ENCODE data around the gene IDH3G.
A peak's percentile ranks its signal among the peaks of the same experiment; 100 is the strongest.

IDH3G gene

DNA sequence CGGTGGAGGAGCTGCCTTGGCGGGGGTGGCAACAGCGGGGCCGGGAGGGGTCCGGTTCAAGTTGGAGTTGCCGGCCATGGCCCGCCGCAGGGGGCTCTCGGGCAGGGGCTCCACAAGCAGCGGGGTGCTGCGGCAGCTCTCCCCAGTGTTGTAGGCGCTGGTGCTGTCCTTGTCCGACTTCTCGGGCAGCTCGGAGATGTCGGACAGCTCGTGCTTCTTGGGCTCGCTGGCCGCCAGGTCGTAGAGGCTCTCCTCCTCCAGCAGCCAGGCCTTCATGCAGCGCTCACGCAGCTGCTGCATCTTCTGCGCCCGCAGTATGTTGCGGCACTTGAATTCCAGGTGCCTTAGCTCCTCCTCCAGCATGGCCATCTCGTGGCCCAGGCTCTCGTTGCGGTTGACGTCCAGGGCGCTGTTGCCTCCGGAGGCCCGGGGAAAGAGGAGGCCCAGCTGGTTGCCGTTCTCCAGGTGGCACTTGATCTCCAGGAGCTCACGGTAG is 10.0 kb upstream of the IDH3G start:
- Mint-ChIP-seq H3K27ac (no peak overlapping the region), H3K27me3 (peaks cover 0 to 3% of the 10 kb centered on the region in 2 donors), H3K4me1 (no peaks in the 10 kb centered on the region), H3K9me3 (no peaks in the 10 kb centered on the region), H3K36me3 (no peaks in the 10 kb centered on the region), H3K4me3 (no peak overlapping the region)
- no peak for DNase-seq
- no peak for ATAC-seq (replicated peaks)

- Mint-ChIP-seq H3K27me3 (no peaks in the 10 kb centered on the region), H3K27ac (no peak overlapping the region), H3K4me1 (no peaks in the 10 kb centered on the region), H3K9me3 (no peaks in the 10 kb centered on the region), H3K36me3 (peaks cover 3 to 5% of the 10 kb centered on the region in 2 donors), H3K4me3 (no peak overlapping the region)
- DNase-seq, result no peak
- ATAC-seq (replicated peaks), result no peak
Measured at GRCh38 chrX:153803211-153804099, 9.3 kb upstream of the IDH3G start.

- Mint-ChIP-seq H3K4me3 (no peak overlapping the region), H3K36me3 (peaks cover 9 to 11% of the 10 kb centered on the region in 2 donors), H3K9me3 (no peaks in the 10 kb centered on the region), H3K27me3 (no peaks in the 10 kb centered on the region), H3K27ac (no peak overlapping the region), H3K4me1 (no peaks in the 10 kb centered on the region)
- no peak for DNase-seq
- ATAC-seq (replicated peaks), result no peak
Measured at GRCh38 chrX:153802513-153803045, 8.4 kb upstream of the IDH3G start.

- ATAC-seq (replicated peaks) (no peak), DNase-seq (no peak)
- H3K9me3 Mint-ChIP-seq, result no peaks in the 10 kb centered on the region
- peaks cover 0 to 2% of the 10 kb centered on the region in 2 donors for H3K4me1 Mint-ChIP-seq
- H3K36me3 Mint-ChIP-seq, result peaks cover 11 to 13% of the 10 kb centered on the region in 2 donors
- H3K27ac Mint-ChIP-seq, result no peak overlapping the region
- no peak overlapping the region for H3K4me3 Mint-ChIP-seq
- H3K27me3 Mint-ChIP-seq, result no peaks in the 10 kb centered on the region
Measured at GRCh38 chrX:153801669-153802068, 7.5 kb upstream of the IDH3G start.

- Mint-ChIP-seq H3K9me3 (no peaks in the 10 kb centered on the region), H3K36me3 (peaks cover 17 to 20% of the 10 kb centered on the region in 2 donors), H3K4me3 (no peak overlapping the region), H3K27ac (no peak overlapping the region), H3K4me1 (peaks cover 5 to 11% of the 10 kb centered on the region in 2 donors), H3K27me3 (no peaks in the 10 kb centered on the region)
- DNase-seq (no peak), ATAC-seq (replicated peaks) (peak in 1 of 2 donors; percentile 34)
Measured at GRCh38 chrX:153800746-153801145, 6.6 kb upstream of the IDH3G start.

DNA sequence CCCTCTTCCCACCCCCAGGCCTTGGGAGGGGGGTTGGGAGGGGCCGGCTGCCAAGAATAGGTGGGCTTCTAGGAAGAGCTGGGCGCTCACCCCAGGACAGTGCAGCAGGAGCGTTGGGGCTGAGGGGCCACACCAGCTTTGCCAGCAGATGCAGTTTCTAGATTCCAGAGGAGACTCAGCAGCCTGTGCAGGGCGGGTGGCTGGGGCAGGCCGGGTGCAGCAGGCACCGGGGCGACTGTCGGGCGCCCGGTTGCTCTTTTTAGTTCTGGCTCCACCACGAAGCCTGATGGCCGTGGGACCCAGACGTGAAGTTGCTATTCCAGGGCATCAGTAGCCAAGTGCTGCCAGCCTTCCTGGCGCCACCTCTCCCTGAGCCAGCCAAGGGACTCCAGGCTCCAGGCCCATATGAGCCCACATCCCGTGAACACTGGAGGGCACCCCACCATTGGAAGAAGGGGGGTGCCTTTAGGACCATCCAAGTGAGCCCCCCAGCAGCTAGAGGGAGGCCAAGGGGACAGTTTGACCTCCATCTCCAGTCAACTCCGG is 6.1 kb upstream of the IDH3G start:
- Mint-ChIP-seq H3K36me3 (peaks cover 17 to 20% of the 10 kb centered on the region in 2 donors), H3K4me3 (no peak overlapping the region), H3K9me3 (no peaks in the 10 kb centered on the region), H3K27me3 (no peaks in the 10 kb centered on the region), H3K27ac (peak overlapping the region; percentile 43), H3K4me1 (peaks cover 5 to 12% of the 10 kb centered on the region in 2 donors)
- ATAC-seq (replicated peaks) (no peak), DNase-seq (no peak)

DNA sequence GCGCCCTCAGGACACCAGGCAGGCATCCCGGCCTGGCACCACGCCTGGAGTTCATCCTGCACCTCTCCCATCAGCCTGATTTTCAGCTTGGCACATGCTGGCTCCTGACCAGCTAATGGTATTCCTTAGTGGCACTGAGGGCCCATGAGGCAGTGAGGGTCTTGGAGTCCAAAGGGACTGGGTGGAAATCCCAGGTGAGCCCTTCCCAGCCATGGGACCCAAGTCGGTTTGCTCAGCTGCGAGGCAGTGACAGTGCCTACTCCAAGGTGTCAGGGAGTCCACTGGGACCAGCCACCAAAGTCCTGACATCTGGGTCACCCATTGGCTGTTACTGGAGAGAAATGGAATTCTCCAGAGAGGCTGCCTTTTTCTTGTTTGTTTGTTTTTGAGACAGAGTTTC is 5.2 kb upstream of the IDH3G start:
- ATAC-seq (replicated peaks) (no peak), DNase-seq (no peak)
- Mint-ChIP-seq H3K9me3 (no peaks in the 10 kb centered on the region), H3K27ac (no peak overlapping the region), H3K27me3 (no peaks in the 10 kb centered on the region), H3K36me3 (peaks cover 17 to 24% of the 10 kb centered on the region in 2 donors), H3K4me1 (peaks cover 5 to 12% of the 10 kb centered on the region in 2 donors), H3K4me3 (no peak overlapping the region)

DNA sequence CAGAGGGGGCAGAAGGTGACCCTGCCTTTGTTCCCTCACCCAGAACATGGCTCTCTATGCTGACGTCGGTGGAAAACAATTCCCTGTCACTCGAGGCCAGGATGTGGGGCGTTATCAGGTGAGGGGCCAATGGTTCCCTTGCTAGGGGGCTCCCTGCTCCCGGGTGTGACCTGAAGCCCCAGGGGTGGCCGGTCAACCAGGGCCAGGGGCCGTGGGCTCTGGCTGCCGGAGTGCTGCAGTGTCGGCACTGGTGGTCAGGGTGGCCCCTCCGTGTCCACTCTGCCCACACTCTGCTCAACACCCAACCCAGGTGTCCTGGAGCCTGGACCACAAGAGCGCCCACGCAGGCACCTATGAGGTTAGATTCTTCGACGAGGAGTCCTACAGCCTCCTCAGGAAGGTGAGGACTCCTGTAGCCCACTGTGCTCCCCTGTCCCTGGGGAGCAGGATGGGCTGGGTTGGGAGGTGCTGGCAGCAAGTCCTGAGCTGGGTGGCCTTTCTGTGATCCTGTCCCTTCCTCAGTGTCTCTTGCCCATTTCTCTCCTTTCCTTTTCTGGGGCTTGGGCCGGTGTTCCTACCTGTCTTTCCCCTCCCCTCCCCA is 3.3 kb upstream of the IDH3G start:
- DNase-seq, result no peak
- peaks cover 10 to 20% of the 10 kb centered on the region in 2 donors for H3K4me1 Mint-ChIP-seq
- H3K27me3 Mint-ChIP-seq, result no peaks in the 10 kb centered on the region
- no peak overlapping the region for H3K27ac Mint-ChIP-seq
- H3K4me3 Mint-ChIP-seq, result peak overlapping the region in 1 of 2 donors; percentile 98
- no peak for ATAC-seq (replicated peaks)
- H3K9me3 Mint-ChIP-seq, result no peaks in the 10 kb centered on the region
- peaks cover 17 to 24% of the 10 kb centered on the region in 2 donors for H3K36me3 Mint-ChIP-seq

GRCh38 chrX:153794897-153795816 is 982 bp upstream of the IDH3G start:
- H3K4me3 Mint-ChIP-seq, result peak overlapping the region; percentile 95 to 98
- peak; percentile 10 to 15 for ATAC-seq (replicated peaks)
- H3K9me3 Mint-ChIP-seq, result no peaks in the 10 kb centered on the region

DNA sequence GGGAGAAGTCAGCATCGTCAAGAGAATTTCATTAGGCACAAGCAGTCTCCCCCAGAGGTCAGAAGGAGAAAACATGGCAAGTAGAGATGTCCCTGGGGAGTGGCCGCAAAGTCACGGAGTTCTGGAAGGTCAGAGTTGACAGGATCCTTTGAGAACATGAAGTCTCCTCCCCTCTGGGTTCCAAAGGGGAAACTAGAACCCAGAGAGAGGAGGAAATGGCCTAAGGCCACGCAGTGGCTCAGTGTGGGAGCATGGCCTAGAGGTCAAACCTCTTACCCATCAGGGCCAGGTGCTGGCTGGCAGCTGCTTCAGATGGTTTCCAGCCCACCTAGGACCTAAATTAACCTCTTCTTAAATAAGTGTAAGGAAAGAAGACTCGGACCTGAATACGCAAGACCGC is 884 bp downstream of the IDH3G start:
- Mint-ChIP-seq H3K27me3 (no peaks in the 10 kb centered on the region), H3K9me3 (no peaks in the 10 kb centered on the region), H3K4me1 (peaks cover 10 to 21% of the 10 kb centered on the region in 2 donors), H3K36me3 (peaks cover 12 to 28% of the 10 kb centered on the region in 2 donors), H3K4me3 (peak overlapping the region; percentile 95 to 98), H3K27ac (peak overlapping the region; percentile 99)
- peak in 1 of 2 donors; percentile 11 for ATAC-seq (replicated peaks)
- no peak for DNase-seq

More at GRCh38 chrX:153794897-153795816, 982 bp upstream of the IDH3G start:
- Mint-ChIP-seq H3K27ac (peak overlapping the region; percentile 99), H3K36me3 (peaks cover 17 to 31% of the 10 kb centered on the region in 2 donors), H3K4me1 (peaks cover 10 to 21% of the 10 kb centered on the region in 2 donors), H3K27me3 (no peaks in the 10 kb centered on the region)
- DNase-seq, result no peak

- Mint-ChIP-seq H3K9me3 (no peaks in the 10 kb centered on the region), H3K4me1 (peaks cover 10 to 21% of the 10 kb centered on the region in 2 donors), H3K4me3 (peak overlapping the region in 1 of 2 donors; percentile 95), H3K36me3 (peaks cover 8 to 24% of the 10 kb centered on the region in 2 donors), H3K27me3 (no peaks in the 10 kb centered on the region), H3K27ac (no peak overlapping the region)
- ATAC-seq (replicated peaks), result no peak
- DNase-seq, result no peak
Measured at GRCh38 chrX:153792368-153792767, 1.8 kb downstream of the IDH3G start.

- ATAC-seq (replicated peaks) (no peak), DNase-seq (no peak)
- Mint-ChIP-seq H3K27me3 (no peaks in the 10 kb centered on the region), H3K4me1 (peaks cover 7 to 15% of the 10 kb centered on the region in 2 donors), H3K4me3 (no peak overlapping the region), H3K9me3 (no peaks in the 10 kb centered on the region), H3K36me3 (peaks cover 3 to 26% of the 10 kb centered on the region in 2 donors), H3K27ac (no peak overlapping the region)
Measured at GRCh38 chrX:153791104-153791852, 2.9 kb downstream of the IDH3G start.

DNA sequence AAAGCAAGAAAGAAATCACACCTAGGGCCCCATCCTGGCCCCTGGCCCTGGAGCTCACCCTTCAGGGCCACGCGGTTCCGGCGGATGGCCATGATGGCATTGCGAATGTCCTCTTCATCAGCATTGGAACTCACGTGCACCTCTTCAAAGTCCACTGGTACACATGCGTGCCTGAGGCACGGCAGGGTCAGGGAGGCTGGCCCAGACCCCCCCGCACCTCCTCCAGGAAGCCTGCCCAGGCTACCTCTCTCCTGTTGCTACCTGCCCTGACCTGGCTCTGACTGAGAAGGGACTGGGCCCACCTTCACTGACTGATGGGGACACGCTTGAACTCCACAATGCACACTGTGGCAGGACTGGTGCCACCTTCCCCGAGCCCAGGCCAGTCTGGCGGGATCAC is 4.5 kb downstream of the IDH3G start:
- ATAC-seq (replicated peaks), result no peak
- Mint-ChIP-seq H3K27ac (no peak overlapping the region), H3K36me3 (peaks cover 4 to 23% of the 10 kb centered on the region in 2 donors), H3K27me3 (no peaks in the 10 kb centered on the region), H3K4me1 (peaks cover 5 to 10% of the 10 kb centered on the region in 2 donors), H3K9me3 (no peaks in the 10 kb centered on the region), H3K4me3 (no peak overlapping the region)
- no peak for DNase-seq

All from stimulated activated naive B cell treated with anti-CD40 and anti-IgM and Interleukin-4, amounts not matched to agents 10 μg/mL and 1 μg/mL and 100 μg/mL, for 72 hours (primary cell).